B cell (primary cell): ENCODE measurements around the gene CFAP119. TPM values are rescaled to one million over a fixed set of nuclear protein-coding genes. Genes with fewer than 3 reads are reported as not detected.

ENCODE experiments used
- ATAC-seq: fragments of 200-7000 bp; cut with Tn5 transposase; one replicate; pipeline ENCODE4 v1.10.0; 2021; ENCODE audit warnings: low read depth, mild to moderate bottlenecking, moderate number of reproducible peaks, moderate library complexity
- CTCF ChIA-PET: fragments of 350-600 bp; sonication (Branson Sonifier 250); formaldehyde crosslinking; loops from one replicate; lab custom pipeline; 2021; ENCODE audit warnings: antibody characterized with exemption, inconsistent platforms; lab: Charles Lee
- POLR2A ChIA-PET: fragments of 350-600 bp; sonication (Branson Sonifier 250); formaldehyde crosslinking; loops from one replicate; lab custom pipeline; 2021; ENCODE audit warnings: antibody characterized with exemption; lab: Charles Lee
- DNase-seq: peaks from one replicate; pipeline ENCODE4 v3.0.0; 2013
- H2AFZ ChIP-seq: 2 replicates; pipeline ENCODE4 v1.6.1; 2012; ENCODE audit warnings: mild to moderate bottlenecking, low read depth, low read length; ENCODE audit not compliant: insufficient read depth, poor library complexity, severe bottlenecking
- H3K27ac ChIP-seq, 2 donors: 1 replicate in 1 of 2; 2 replicates in 1 of 2; pipeline ENCODE4 v1.5.1; 2012 to 2013; ENCODE audit warnings: low read length in 2 of 2, mild to moderate bottlenecking in 2 of 2, moderate library complexity in 1 of 2
- H3K27me3 ChIP-seq, 4 experiments: fragments of 200-600 bp in 1 of 4; sonication (generic) in 1 of 4; replicated peaks in 1 of 4; 1 replicate in 2 of 4; 2 replicates in 2 of 4; pipeline versions ENCODE4 v1.6.1 to v1.7.0; 2013 to 2016; ENCODE audit warnings: low read length in 3 of 4, mild to moderate bottlenecking in 2 of 4, mixed read lengths in 1 of 4, moderate library complexity in 1 of 4; ENCODE audit not compliant: insufficient read depth in 4 of 4, control insufficient read depth in 3 of 4; ENCODE audit errors: control extremely low read depth in 1 of 4
- H3K36me3 ChIP-seq, 2 experiments: replicated peaks in 1 of 2; 1 replicate in 1 of 2; 2 replicates in 1 of 2; pipeline versions ENCODE4 v1.6.1 to v1.7.1; 2013; ENCODE audit warnings: low read length in 1 of 2; ENCODE audit not compliant: insufficient read depth in 2 of 2, control insufficient read depth in 1 of 2; ENCODE audit errors: control extremely low read depth in 1 of 2, extremely low read depth in 1 of 2
- H3K4me1 ChIP-seq, 2 donors: fragments of 200-600 bp in 1 of 2; sonication (generic) in 1 of 2; 1 replicate in 1 of 2; 2 replicates in 1 of 2; pipeline versions ENCODE4 v1.5.1 to v1.6.1; 2013 to 2017; ENCODE audit warnings: low read length in 2 of 2; ENCODE audit not compliant: control insufficient read depth in 2 of 2, insufficient read depth in 2 of 2
- H3K4me2 ChIP-seq: replicated peaks from 2 replicates; pipeline ENCODE3; 2012; ENCODE audit warnings: mild to moderate bottlenecking, low read depth, low read length; ENCODE audit not compliant: poor library complexity, severe bottlenecking
- H3K4me3 ChIP-seq, 5 experiments: fragments of 200-600 bp in 1 of 5; sonication (generic) in 1 of 5; 1 replicate in 3 of 5; 2 replicates in 2 of 5; pipeline versions ENCODE4 v1.5.1 to v1.7.0; 2011 to 2016; ENCODE audit warnings: low read length in 4 of 5, mild to moderate bottlenecking in 4 of 5, low read depth in 2 of 5, control low read depth in 1 of 5, moderate library complexity in 1 of 5; ENCODE audit not compliant: insufficient read depth in 1 of 5; ENCODE audit errors: control extremely low read depth in 1 of 5, extremely low read depth in 1 of 5
- H3K79me2 ChIP-seq: fragments of 200-600 bp; sonication (generic); one replicate; pipeline ENCODE4 v1.6.0; 2016; ENCODE audit warnings: low read length; ENCODE audit not compliant: control insufficient read depth, insufficient read depth
- H3K9ac ChIP-seq: fragments of 200-600 bp; sonication (generic); 2 replicates; pipeline ENCODE4 v1.6.1; 2017; ENCODE audit warnings: mild to moderate bottlenecking, low read length, moderate library complexity
- H3K9me3 ChIP-seq, 3 donors: one replicate each; pipeline versions ENCODE4 v1.6.1 to v1.7.1; 2013; ENCODE audit warnings: low read length in 2 of 3; ENCODE audit not compliant: control insufficient read depth in 2 of 3, insufficient read depth in 1 of 3; ENCODE audit errors: control extremely low read depth in 1 of 3
- H4K20me1 ChIP-seq: 2 replicates; pipeline ENCODE4 v1.6.0; 2012; ENCODE audit warnings: mild to moderate bottlenecking, low read length; ENCODE audit not compliant: insufficient read depth, control insufficient read depth, poor library complexity, severe bottlenecking
- H3K27ac Mint-ChIP-seq: one replicate; pipeline ENCODE4 v1.8.0; 2021; ENCODE audit warnings: mixed read lengths
- H3K27me3 Mint-ChIP-seq: one replicate; pipeline ENCODE4 v1.8.0; 2021; ENCODE audit warnings: mixed read lengths
- H3K4me1 Mint-ChIP-seq: one replicate; pipeline ENCODE4 v1.8.0; 2021; ENCODE audit warnings: mixed read lengths
- H3K4me3 Mint-ChIP-seq: one replicate; pipeline ENCODE4 v1.8.0; 2021; ENCODE audit warnings: mixed read lengths
- H3K9me3 Mint-ChIP-seq: one replicate; pipeline ENCODE4 v1.8.0; 2022; ENCODE audit warnings: mixed read lengths; ENCODE audit not compliant: insufficient read depth
- EZH2 ChIP-seq: IDR thresholded peaks from 2 replicates; pipeline ENCODE4 v1.6.1; 2012; ENCODE audit warnings: borderline replicate concordance, low read depth, mild to moderate bottlenecking, moderate library complexity, low read length; ENCODE audit not compliant: insufficient read depth, poor library complexity, severe bottlenecking
- WGBS: methylation state at CpG from one replicate; pipeline ENCODE4 v1.1.5; 2013; ENCODE audit warnings: missing lambda C conversion rate; ENCODE audit not compliant: insufficient coverage; 5-methylcytosine and 5-hydroxymethylcytosine counted together
- intact Hi-C: fragments of 100-400 bp; cut with micrococcal nuclease; formaldehyde crosslinking; loops from one replicate; pipeline ENCODE4 v1.10.0; 2022
- polyA plus RNA-seq: library from polyadenylated mRNA; depleted of rRNA; stranded (reverse); fragments of >200 nt; gene quantifications from 2 replicates; pipeline ENCODE4 v1.2.3, GENCODE V29; 2012
- total RNA-seq, 2 donors: library from RNA; stranded (reverse); fragments of 120-200 nt in 1 of 2; gene quantifications; 1 replicate in 1 of 2; 2 replicates in 1 of 2; pipeline versions ENCODE4 v1.2.3 to v1.2.4, GENCODE V29; 2013 to 2022
- TF ChIP-seq, protein P1 (sequence below): fragments of 200-600 bp; IDR thresholded peaks from one replicate; pipeline ENCODE4 v1.8.0; 2022; ENCODE audit warnings: antibody characterized with exemption, mild to moderate bottlenecking

The CFAP119 gene
- total and polyA plus RNA-seq, 2 donors (not counting 1 experiment from before 2014, with no cell fraction given): 8.5 to 11.7 TPM

DNA sequence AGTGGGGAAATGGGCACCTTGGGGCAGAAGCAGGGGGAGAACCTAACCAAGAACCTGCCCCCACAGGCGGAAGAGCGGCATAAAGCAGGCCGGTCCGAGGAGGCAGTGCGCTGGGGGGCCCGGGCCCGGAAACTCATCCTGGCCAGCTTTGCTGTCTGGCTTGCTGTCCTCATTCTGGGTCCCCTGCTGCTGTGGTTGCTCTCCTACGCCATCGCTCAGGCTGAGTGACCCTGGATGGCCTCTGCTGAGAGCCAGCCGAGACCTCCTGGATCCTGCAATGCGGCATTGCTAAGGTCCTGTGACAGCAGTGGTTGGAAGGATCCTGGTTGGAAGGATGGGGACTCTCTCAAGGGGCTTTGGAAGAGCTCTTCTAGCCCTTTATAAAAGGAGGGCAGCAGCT is 18.1 kb downstream of the CFAP119 start:
- Histone ChIP-seq H3K79me2 (peaks cover 23% of the 10 kb centered on the region), H3K9me3 (no peaks in the 10 kb centered on the region), H3K4me3 (no peak overlapping the region), H3K4me2 (no peak overlapping the region), H3K9ac (no peak overlapping the region), H3K27me3 (no peaks in the 10 kb centered on the region), H3K4me1 (peaks cover 3 to 5% of the 10 kb centered on the region in 2 donors), H4K20me1 (peaks cover 23% of the 10 kb centered on the region), H3K27ac (no peak overlapping the region), H3K36me3 (peaks cover 0 to 24% of the 10 kb centered on the region in 2 experiments), H2AFZ (no peak overlapping the region)
- ChIA-PET CTCF (no interaction called here), POLR2A (no interaction called here)
- ATAC-seq (no peak), DNase-seq (no peak)
- Mint-ChIP-seq H3K4me3 (no peak overlapping the region), H3K27ac (no peak overlapping the region), H3K9me3 (no peaks in the 10 kb centered on the region), H3K4me1 (peaks cover 18% of the 10 kb centered on the region), H3K27me3 (no peaks in the 10 kb centered on the region)
- intact Hi-C loops: no loop called here
- no peak for TF ChIP-seq EZH2
- TF ChIP-seq, protein P1, sequence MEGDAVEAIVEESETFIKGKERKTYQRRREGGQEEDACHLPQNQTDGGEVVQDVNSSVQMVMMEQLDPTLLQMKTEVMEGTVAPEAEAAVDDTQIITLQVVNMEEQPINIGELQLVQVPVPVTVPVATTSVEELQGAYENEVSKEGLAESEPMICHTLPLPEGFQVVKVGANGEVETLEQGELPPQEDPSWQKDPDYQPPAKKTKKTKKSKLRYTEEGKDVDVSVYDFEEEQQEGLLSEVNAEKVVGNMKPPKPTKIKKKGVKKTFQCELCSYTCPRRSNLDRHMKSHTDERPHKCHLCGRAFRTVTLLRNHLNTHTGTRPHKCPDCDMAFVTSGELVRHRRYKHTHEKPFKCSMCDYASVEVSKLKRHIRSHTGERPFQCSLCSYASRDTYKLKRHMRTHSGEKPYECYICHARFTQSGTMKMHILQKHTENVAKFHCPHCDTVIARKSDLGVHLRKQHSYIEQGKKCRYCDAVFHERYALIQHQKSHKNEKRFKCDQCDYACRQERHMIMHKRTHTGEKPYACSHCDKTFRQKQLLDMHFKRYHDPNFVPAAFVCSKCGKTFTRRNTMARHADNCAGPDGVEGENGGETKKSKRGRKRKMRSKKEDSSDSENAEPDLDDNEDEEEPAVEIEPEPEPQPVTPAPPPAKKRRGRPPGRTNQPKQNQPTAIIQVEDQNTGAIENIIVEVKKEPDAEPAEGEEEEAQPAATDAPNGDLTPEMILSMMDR: no peak
- 95% methylated on average over 11 of the region's 11 CpGs for WGBS

DNA sequence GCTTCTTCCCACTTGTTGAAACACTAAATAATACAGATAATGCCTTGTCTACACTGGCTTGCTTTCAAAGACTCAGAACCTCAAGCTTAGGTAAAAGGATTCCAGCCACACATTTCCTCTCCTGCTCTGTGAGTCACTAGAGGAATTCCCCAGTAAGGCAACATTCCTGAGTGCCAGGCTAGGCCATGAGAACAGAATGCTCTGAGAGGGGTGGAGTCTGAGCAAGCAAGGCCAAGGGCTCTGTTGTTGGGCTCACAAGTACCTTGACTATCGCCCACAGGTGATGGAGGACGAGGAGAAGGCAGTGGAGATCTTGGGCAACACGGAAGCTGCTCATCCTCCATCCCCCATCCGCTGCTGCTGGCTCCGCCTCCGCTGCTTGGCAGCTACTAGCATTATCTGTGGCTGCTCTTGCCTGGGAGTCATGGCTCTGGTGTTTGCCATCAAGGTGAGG is 20.4 kb downstream of the CFAP119 start:
- Mint-ChIP-seq H3K27me3 (no peaks in the 10 kb centered on the region), H3K4me3 (no peak overlapping the region), H3K9me3 (no peaks in the 10 kb centered on the region), H3K27ac (peak overlapping the region; percentile 10), H3K4me1 (peaks cover 5% of the 10 kb centered on the region)
- Histone ChIP-seq H2AFZ (no peak overlapping the region), H3K9me3 (no peaks in the 10 kb centered on the region), H3K27ac (peak overlapping the region in 1 of 2 donors; percentile 4), H3K4me2 (no peak overlapping the region), H3K9ac (no peak overlapping the region), H3K79me2 (peaks cover 29% of the 10 kb centered on the region), H3K36me3 (peaks cover 0 to 46% of the 10 kb centered on the region in 2 experiments), H3K4me3 (no peak overlapping the region), H4K20me1 (peaks cover 31% of the 10 kb centered on the region), H3K4me1 (no peaks in the 10 kb centered on the region), H3K27me3 (no peaks in the 10 kb centered on the region)
- POLR2A ChIA-PET: no interaction called here
- DNase-seq (no peak), ATAC-seq (no peak)
- TF ChIP-seq, protein P1: no peak
- no peak for TF ChIP-seq EZH2
- intact Hi-C loops: no loop called here
- CTCF ChIA-PET: no interaction called here
- 100% methylated on average over 1 of the region's 6 CpGs for WGBS
